HEK293 (cell line): Measurements from ENCODE around the gene AGBL3.

ENCODE experiments used
- CTCF ChIA-PET: fragments of 350-600 bp; formaldehyde crosslinking; extraction: SDS; loops from one replicate; lab custom pipeline; 2021; ENCODE audit warnings: antibody characterized with exemption; lab: Yijun Ruan, JAX
- POLR2A ChIA-PET: fragments of 300-600 bp; formaldehyde crosslinking; extraction: SDS; loops from one replicate; lab custom pipeline; 2020; ENCODE audit warnings: antibody characterized with exemption, inconsistent platforms; lab: Yijun Ruan, JAX
- H3K27ac ChIP-seq: fragments of 200-500 bp; sonication (Bioruptor generic); 2 replicates; pipeline ENCODE4 v1.5.1; 2014; ENCODE audit warnings: low read depth, low read length, control low read depth, inconsistent platforms; ENCODE audit errors: extremely low read depth
- H3K36me3 ChIP-seq, 2 experiments: fragments of 200-500 bp in 1 of 2; sonication (Bioruptor generic) in 1 of 2; 1 replicate in 1 of 2; 2 replicates in 1 of 2; pipeline ENCODE4 v1.5.1; 2014 to 2017; ENCODE audit warnings: inconsistent platforms in 2 of 2, low read length in 2 of 2; ENCODE audit not compliant: control insufficient read depth in 2 of 2, insufficient read depth in 1 of 2
- H3K4me1 ChIP-seq: fragments of 200-500 bp; sonication (Bioruptor generic); 2 replicates; pipeline ENCODE4 v1.5.1; 2014; ENCODE audit warnings: mild to moderate bottlenecking, low read length, inconsistent platforms; ENCODE audit not compliant: control insufficient read depth, insufficient read depth
- H3K4me3 ChIP-seq: 2 replicates; pipeline ENCODE4 v1.5.1; 2011; ENCODE audit warnings: low read depth, mild to moderate bottlenecking, control low read depth, low read length, moderate library complexity
- H3K9me3 ChIP-seq: fragments of 200-500 bp; sonication (Bioruptor generic); 2 replicates; pipeline ENCODE4 v1.5.1; 2014; ENCODE audit warnings: low read depth, low read length, inconsistent platforms; ENCODE audit not compliant: control insufficient read depth, insufficient read depth
- FEZF1 ChIP-seq: fragments of 450-650 bp; formaldehyde crosslinking; IDR thresholded peaks from 2 replicates; pipeline ENCODE4 v1.5.1; 2016; ENCODE audit warnings: missing biosample characterization, missing genetic modification characterization
- IKZF3 ChIP-seq: fragments of 450-650 bp; IDR thresholded peaks from 2 replicates; pipeline ENCODE4 v1.5.0; 2018; ENCODE audit warnings: missing biosample characterization, mild to moderate bottlenecking, missing genetic modification characterization, moderate library complexity
- KLF1 ChIP-seq: fragments of 450-650 bp; formaldehyde crosslinking; IDR thresholded peaks from 2 replicates; pipeline ENCODE4 v1.5.1; 2016; ENCODE audit warnings: missing biosample characterization, missing genetic modification characterization
- YY1 ChIP-seq: fragments of 450-650 bp; formaldehyde crosslinking; IDR thresholded peaks from 2 replicates; pipeline ENCODE4 v1.5.1; 2018; ENCODE audit warnings: missing biosample characterization, missing genetic modification characterization
- ZBTB17 ChIP-seq: fragments of 450-650 bp; formaldehyde crosslinking; IDR thresholded peaks from 2 replicates; pipeline ENCODE4 v1.5.1; 2016; ENCODE audit warnings: missing biosample characterization, missing genetic modification characterization
- ZEB2 ChIP-seq: fragments of 450-650 bp; formaldehyde crosslinking; IDR thresholded peaks from 2 replicates; pipeline ENCODE4 v1.5.1; 2016; ENCODE audit warnings: missing biosample characterization, missing genetic modification characterization
- ZFP41 ChIP-seq: fragments of 450-650 bp; formaldehyde crosslinking; IDR thresholded peaks from 2 replicates; pipeline ENCODE4 v1.5.1; 2016; ENCODE audit warnings: missing biosample characterization, missing genetic modification characterization, borderline replicate concordance
- ZNF121 ChIP-seq: fragments of 450-650 bp; formaldehyde crosslinking; IDR thresholded peaks from 2 replicates; pipeline ENCODE4 v1.5.1; 2016; ENCODE audit warnings: missing biosample characterization, missing genetic modification characterization
- ZNF24 ChIP-seq: fragments of 450-650 bp; formaldehyde crosslinking; IDR thresholded peaks from 2 replicates; pipeline ENCODE4 v1.5.1; 2016; ENCODE audit warnings: missing biosample characterization, missing genetic modification characterization
- ZNF423 ChIP-seq: fragments of 450-650 bp; formaldehyde crosslinking; IDR thresholded peaks from 2 replicates; pipeline ENCODE4 v1.5.1; 2016; ENCODE audit warnings: missing biosample characterization, missing genetic modification characterization
- ZNF571 ChIP-seq: fragments of 450-650 bp; formaldehyde crosslinking; IDR thresholded peaks from 2 replicates; pipeline ENCODE4 v1.5.0; 2017; ENCODE audit warnings: missing biosample characterization, missing genetic modification characterization
- ZNF76 ChIP-seq: fragments of 450-650 bp; formaldehyde crosslinking; IDR thresholded peaks from 2 replicates; pipeline ENCODE4; 2016; ENCODE audit warnings: low read depth, missing biosample characterization, missing genetic modification characterization, borderline replicate concordance
- ZNF837 ChIP-seq: fragments of 450-650 bp; formaldehyde crosslinking; IDR thresholded peaks from 2 replicates; pipeline ENCODE4 v1.5.1; 2016; ENCODE audit warnings: missing biosample characterization, missing genetic modification characterization
- TF ChIP-seq, protein P1 (sequence below): fragments of 450-650 bp; formaldehyde crosslinking; IDR thresholded peaks from 2 replicates; pipeline ENCODE4 v1.5.1; 2016; ENCODE audit warnings: missing biosample characterization, missing genetic modification characterization
- TF ChIP-seq, protein P2 (sequence below): fragments of 450-650 bp; formaldehyde crosslinking; IDR thresholded peaks from 2 replicates; pipeline ENCODE4 v1.5.1; 2017; ENCODE audit warnings: missing biosample characterization, missing genetic modification characterization
- TF ChIP-seq, protein P3 (sequence below): fragments of 450-650 bp; formaldehyde crosslinking; IDR thresholded peaks from 2 replicates; pipeline ENCODE4 v1.5.1; 2017; ENCODE audit warnings: missing biosample characterization, missing genetic modification characterization
- TF ChIP-seq, protein P4 (sequence below): fragments of 450-650 bp; IDR thresholded peaks from 2 replicates; pipeline ENCODE4 v1.5.1; 2018; ENCODE audit warnings: missing biosample characterization, missing genetic modification characterization
- TF ChIP-seq, protein P5 (sequence below): IDR thresholded peaks from 2 replicates; pipeline ENCODE4 v1.6.1; 2011; ENCODE audit warnings: mild to moderate bottlenecking, low read depth, low read length, borderline replicate concordance
- TF ChIP-seq, protein P6 (sequence below): fragments of 450-650 bp; formaldehyde crosslinking; IDR thresholded peaks from 2 replicates; pipeline ENCODE4 v1.5.1; 2016; ENCODE audit warnings: missing biosample characterization, missing genetic modification characterization

Gene AGBL3

DNA sequence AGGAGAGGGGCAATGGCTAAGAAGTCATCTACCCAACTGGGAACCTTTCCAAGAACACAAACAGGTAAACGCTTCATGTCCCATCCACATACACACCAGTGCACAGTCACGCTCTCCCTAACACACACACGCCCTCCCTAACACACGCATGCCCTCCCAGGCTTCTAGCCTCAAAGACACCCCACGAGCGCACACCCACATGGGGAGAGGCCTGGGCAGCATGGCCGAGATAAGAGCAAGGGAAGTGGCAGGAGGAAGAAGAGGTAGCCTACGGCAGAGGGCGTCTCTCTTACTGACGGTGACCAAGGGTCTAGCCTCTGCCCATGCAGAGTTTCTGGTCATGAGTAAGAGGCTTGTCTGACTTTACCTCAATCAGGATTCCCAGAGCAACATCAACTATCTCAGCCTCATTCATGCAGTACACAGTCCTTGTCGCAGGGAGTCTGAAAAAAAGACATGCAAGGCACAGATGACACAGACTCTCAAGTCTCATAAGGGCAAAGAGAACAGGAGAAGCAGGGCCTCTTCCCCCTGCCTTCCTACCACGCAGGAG is 181.1 kb downstream of the AGBL3 start:
- no peak overlapping the region for H3K27ac ChIP-seq
- peaks cover 0 to 52% of the 10 kb centered on the region in 2 experiments; a peak in 1 of 3 replicates for H3K36me3 ChIP-seq
- H3K4me1 ChIP-seq: no peaks in the 10 kb centered on the region
- POLR2A ChIA-PET: no interaction called here
- CTCF ChIA-PET: no interaction called here
- TF ChIP-seq, protein P1, sequence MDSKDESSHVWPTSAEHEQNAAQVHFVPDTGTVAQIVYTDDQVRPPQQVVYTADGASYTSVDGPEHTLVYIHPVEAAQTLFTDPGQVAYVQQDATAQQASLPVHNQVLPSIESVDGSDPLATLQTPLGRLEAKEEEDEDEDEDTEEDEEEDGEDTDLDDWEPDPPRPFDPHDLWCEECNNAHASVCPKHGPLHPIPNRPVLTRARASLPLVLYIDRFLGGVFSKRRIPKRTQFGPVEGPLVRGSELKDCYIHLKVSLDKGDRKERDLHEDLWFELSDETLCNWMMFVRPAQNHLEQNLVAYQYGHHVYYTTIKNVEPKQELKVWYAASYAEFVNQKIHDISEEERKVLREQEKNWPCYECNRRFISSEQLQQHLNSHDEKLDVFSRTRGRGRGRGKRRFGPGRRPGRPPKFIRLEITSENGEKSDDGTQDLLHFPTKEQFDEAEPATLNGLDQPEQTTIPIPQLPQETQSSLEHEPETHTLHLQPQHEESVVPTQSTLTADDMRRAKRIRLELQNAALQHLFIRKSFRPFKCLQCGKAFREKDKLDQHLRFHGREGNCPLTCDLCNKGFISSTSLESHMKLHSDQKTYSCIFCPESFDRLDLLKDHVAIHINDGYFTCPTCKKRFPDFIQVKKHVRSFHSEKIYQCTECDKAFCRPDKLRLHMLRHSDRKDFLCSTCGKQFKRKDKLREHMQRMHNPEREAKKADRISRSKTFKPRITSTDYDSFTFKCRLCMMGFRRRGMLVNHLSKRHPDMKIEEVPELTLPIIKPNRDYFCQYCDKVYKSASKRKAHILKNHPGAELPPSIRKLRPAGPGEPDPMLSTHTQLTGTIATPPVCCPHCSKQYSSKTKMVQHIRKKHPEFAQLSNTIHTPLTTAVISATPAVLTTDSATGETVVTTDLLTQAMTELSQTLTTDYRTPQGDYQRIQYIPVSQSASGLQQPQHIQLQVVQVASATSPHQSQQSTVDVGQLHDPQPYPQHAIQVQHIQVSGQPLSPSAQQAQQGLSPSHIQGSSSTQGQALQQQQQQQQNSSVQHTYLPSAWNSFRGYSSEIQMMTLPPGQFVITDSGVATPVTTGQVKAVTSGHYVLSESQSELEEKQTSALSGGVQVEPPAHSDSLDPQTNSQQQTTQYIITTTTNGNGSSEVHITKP (tag by site-specific recombination): no peak
- TF ChIP-seq ZNF121 (tag by site-specific recombination): no peak
- TF ChIP-seq ZNF571 (tag by site-specific recombination): no peak
- H3K9me3 ChIP-seq: no peaks in the 10 kb centered on the region
- H3K4me3 ChIP-seq: no peak overlapping the region

DNA sequence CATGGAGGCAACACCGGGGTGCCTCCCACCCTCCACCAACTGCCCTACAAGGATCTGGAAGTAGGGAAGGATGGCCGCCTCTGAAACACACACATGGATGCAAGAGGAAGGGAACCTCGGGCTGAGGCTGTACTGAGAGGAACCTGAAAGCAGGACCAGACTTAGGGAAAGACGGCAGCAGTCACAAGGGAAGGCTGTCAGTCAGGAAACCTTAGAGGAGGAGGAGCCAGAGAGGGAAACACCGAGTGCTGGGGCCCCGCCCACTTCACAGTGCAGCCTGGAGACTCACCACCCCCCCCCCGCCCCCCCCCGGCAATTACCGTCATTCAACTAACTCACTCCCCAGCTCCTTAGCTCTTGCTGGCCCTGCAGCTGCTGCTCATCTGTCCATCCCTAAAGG is 181.7 kb downstream of the AGBL3 start:
- Histone ChIP-seq H3K9me3 (no peaks in the 10 kb centered on the region), H3K4me1 (no peaks in the 10 kb centered on the region), H3K27ac (no peak overlapping the region), H3K36me3 (peaks cover 0 to 52% of the 10 kb centered on the region in 2 experiments; a peak in 1 of 3 replicates), H3K4me3 (no peak overlapping the region)
- ChIA-PET CTCF (no interaction called here), POLR2A (no interaction called here)
- no peak for TF ChIP-seq IKZF3 (tag by site-specific recombination)
- no peak for TF ChIP-seq ZBTB17 (tag by site-specific recombination)
- no peak for TF ChIP-seq ZNF24 (tag by site-specific recombination)
- no peak for TF ChIP-seq YY1 (tag by site-specific recombination)
- TF ChIP-seq, protein P2, sequence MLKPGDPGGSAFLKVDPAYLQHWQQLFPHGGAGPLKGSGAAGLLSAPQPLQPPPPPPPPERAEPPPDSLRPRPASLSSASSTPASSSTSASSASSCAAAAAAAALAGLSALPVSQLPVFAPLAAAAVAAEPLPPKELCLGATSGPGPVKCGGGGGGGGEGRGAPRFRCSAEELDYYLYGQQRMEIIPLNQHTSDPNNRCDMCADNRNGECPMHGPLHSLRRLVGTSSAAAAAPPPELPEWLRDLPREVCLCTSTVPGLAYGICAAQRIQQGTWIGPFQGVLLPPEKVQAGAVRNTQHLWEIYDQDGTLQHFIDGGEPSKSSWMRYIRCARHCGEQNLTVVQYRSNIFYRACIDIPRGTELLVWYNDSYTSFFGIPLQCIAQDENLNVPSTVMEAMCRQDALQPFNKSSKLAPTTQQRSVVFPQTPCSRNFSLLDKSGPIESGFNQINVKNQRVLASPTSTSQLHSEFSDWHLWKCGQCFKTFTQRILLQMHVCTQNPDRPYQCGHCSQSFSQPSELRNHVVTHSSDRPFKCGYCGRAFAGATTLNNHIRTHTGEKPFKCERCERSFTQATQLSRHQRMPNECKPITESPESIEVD (tag by site-specific recombination): no peak
- TF ChIP-seq FEZF1 (tag by site-specific recombination): no peak
- TF ChIP-seq ZEB2 (tag by site-specific recombination): no peak
- TF ChIP-seq, protein P3, sequence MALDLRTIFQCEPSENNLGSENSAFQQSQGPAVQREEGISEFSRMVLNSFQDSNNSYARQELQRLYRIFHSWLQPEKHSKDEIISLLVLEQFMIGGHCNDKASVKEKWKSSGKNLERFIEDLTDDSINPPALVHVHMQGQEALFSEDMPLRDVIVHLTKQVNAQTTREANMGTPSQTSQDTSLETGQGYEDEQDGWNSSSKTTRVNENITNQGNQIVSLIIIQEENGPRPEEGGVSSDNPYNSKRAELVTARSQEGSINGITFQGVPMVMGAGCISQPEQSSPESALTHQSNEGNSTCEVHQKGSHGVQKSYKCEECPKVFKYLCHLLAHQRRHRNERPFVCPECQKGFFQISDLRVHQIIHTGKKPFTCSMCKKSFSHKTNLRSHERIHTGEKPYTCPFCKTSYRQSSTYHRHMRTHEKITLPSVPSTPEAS: no peak
- TF ChIP-seq, protein P4, sequence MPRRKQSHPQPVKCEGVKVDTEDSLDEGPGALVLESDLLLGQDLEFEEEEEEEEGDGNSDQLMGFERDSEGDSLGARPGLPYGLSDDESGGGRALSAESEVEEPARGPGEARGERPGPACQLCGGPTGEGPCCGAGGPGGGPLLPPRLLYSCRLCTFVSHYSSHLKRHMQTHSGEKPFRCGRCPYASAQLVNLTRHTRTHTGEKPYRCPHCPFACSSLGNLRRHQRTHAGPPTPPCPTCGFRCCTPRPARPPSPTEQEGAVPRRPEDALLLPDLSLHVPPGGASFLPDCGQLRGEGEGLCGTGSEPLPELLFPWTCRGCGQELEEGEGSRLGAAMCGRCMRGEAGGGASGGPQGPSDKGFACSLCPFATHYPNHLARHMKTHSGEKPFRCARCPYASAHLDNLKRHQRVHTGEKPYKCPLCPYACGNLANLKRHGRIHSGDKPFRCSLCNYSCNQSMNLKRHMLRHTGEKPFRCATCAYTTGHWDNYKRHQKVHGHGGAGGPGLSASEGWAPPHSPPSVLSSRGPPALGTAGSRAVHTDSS (tag by site-specific recombination): no peak
- no peak for TF ChIP-seq ZNF837 (tag by site-specific recombination)
- TF ChIP-seq ZFP41 (tag by site-specific recombination): no peak
- no peak for TF ChIP-seq ZNF76 (tag by site-specific recombination)
- TF ChIP-seq, protein P5, sequence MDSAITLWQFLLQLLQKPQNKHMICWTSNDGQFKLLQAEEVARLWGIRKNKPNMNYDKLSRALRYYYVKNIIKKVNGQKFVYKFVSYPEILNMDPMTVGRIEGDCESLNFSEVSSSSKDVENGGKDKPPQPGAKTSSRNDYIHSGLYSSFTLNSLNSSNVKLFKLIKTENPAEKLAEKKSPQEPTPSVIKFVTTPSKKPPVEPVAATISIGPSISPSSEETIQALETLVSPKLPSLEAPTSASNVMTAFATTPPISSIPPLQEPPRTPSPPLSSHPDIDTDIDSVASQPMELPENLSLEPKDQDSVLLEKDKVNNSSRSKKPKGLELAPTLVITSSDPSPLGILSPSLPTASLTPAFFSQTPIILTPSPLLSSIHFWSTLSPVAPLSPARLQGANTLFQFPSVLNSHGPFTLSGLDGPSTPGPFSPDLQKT: no peak
- TF ChIP-seq ZNF423 (tag by site-specific recombination): no peak
- no peak for TF ChIP-seq KLF1 (tag by site-specific recombination)
- TF ChIP-seq, protein P6, sequence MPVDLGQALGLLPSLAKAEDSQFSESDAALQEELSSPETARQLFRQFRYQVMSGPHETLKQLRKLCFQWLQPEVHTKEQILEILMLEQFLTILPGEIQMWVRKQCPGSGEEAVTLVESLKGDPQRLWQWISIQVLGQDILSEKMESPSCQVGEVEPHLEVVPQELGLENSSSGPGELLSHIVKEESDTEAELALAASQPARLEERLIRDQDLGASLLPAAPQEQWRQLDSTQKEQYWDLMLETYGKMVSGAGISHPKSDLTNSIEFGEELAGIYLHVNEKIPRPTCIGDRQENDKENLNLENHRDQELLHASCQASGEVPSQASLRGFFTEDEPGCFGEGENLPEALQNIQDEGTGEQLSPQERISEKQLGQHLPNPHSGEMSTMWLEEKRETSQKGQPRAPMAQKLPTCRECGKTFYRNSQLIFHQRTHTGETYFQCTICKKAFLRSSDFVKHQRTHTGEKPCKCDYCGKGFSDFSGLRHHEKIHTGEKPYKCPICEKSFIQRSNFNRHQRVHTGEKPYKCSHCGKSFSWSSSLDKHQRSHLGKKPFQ (tag by site-specific recombination): no peak
